ENCODE data around the gene VIPR2.

The VIPR2 gene

GRCh38 chr7:159118197-159118595 is 26.5 kb downstream of the VIPR2 start:
- no peak for FAIRE-seq

- FAIRE-seq, result no peak
These were observed 27.1 kb downstream of the VIPR2 start for GRCh38 chr7:159117366-159118196.

GRCh38 chr7:159116581-159117339 is 27.9 kb downstream of the VIPR2 start:
- FAIRE-seq, result no peak

GRCh38 chr7:159115601-159116501 is 28.8 kb downstream of the VIPR2 start:
- FAIRE-seq, result no peak

GRCh38 chr7:159114981-159115380 is 29.7 kb downstream of the VIPR2 start:
- no peak for FAIRE-seq

GRCh38 chr7:159114096-159114495 is 30.6 kb downstream of the VIPR2 start:
- FAIRE-seq, result no peak

GRCh38 chr7:159113056-159113455 is 31.6 kb downstream of the VIPR2 start:
- no peak for FAIRE-seq

- FAIRE-seq, result no peak
These were observed 32.3 kb downstream of the VIPR2 start for GRCh38 chr7:159112136-159113011.

- FAIRE-seq, result no peak
These were observed 35.0 kb downstream of the VIPR2 start for GRCh38 chr7:159109653-159110035.

GRCh38 chr7:159108941-159109652 is 35.6 kb downstream of the VIPR2 start:
- FAIRE-seq, result no peak

GRCh38 chr7:159108491-159108890 is 36.2 kb downstream of the VIPR2 start:
- FAIRE-seq, result no peak

GRCh38 chr7:159107161-159107892 is 37.3 kb downstream of the VIPR2 start:
- FAIRE-seq, result no peak

GRCh38 chr7:159105832-159106811 is 38.5 kb downstream of the VIPR2 start:
- FAIRE-seq, result no peak

- FAIRE-seq, result no peak
These were observed 39.4 kb downstream of the VIPR2 start for GRCh38 chr7:159105066-159105780.

- FAIRE-seq, result no peak
These were observed 40.3 kb downstream of the VIPR2 start for GRCh38 chr7:159104188-159104920.

- no peak for FAIRE-seq
These were observed 41.1 kb downstream of the VIPR2 start for GRCh38 chr7:159103382-159104187.
